HepG2 (cell line): ENCODE data around the gene PDE9A. TPM values are rescaled to one million over a fixed set of nuclear protein-coding genes. Genes with fewer than 3 reads are reported as not detected.
A peak's percentile ranks its signal among the peaks of the same experiment; 100 is the strongest.

Experiments used
- ATF7-NPFF ChIP-seq: sonication (generic); formaldehyde crosslinking; IDR thresholded peaks from 2 replicates; pipeline ENCODE4 v1.8.1; 2023; ENCODE audit warnings: mild to moderate bottlenecking, low read depth, missing genetic modification reagents, moderate library complexity
- FIP1L1 ChIP-seq: fragments of 200-400 bp; formaldehyde crosslinking; IDR thresholded peaks from 2 replicates; pipeline ENCODE4 v1.6.1; 2018; ENCODE audit warnings: low read depth, mild to moderate bottlenecking, low read length, moderate library complexity, borderline replicate concordance; ENCODE audit not compliant: insufficient read depth
- FOXO1 ChIP-seq: sonication (generic); formaldehyde crosslinking; IDR thresholded peaks from 2 replicates; pipeline ENCODE4 v1.4.0; 2020; ENCODE audit warnings: missing genetic modification reagents
- GFI1 ChIP-seq: sonication (generic); formaldehyde crosslinking; IDR thresholded peaks from 2 replicates; pipeline ENCODE4 v1.5.0; 2020; ENCODE audit warnings: missing genetic modification reagents, mild to moderate bottlenecking, borderline replicate concordance
- GPBP1L1 ChIP-seq: sonication (generic); formaldehyde crosslinking; IDR thresholded peaks from 2 replicates; pipeline ENCODE4 v1.5.0; 2020; ENCODE audit warnings: mild to moderate bottlenecking, missing genetic modification reagents
- HDAC1 ChIP-seq: sonication (generic); formaldehyde crosslinking; IDR thresholded peaks from 2 replicates; pipeline ENCODE4 v1.5.1; 2020; ENCODE audit warnings: mild to moderate bottlenecking, missing genetic modification reagents
- MEIS1 ChIP-seq: sonication (generic); formaldehyde crosslinking; IDR thresholded peaks from 2 replicates; pipeline ENCODE4 v1.9.0; 2021; ENCODE audit warnings: mild to moderate bottlenecking, missing genetic modification reagents, moderate library complexity, borderline replicate concordance
- NKX3-1 ChIP-seq: sonication (generic); formaldehyde crosslinking; IDR thresholded peaks from 2 replicates; pipeline ENCODE4 v1.5.0; 2020; ENCODE audit warnings: missing genetic modification reagents
- POLR2AphosphoS2 ChIP-seq: IDR thresholded peaks from 2 replicates; pipeline ENCODE4 v1.6.1; 2011; ENCODE audit warnings: low read depth, low read length, improper control_type of control experiment
- RFX3 ChIP-seq: IDR thresholded peaks from 2 replicates; pipeline ENCODE4 v1.6.1; 2016; ENCODE audit warnings: missing biosample characterization, missing genetic modification reagents
- SAP130 ChIP-seq: IDR thresholded peaks from 2 replicates; pipeline ENCODE4 v1.6.1; 2016; ENCODE audit warnings: low read depth
- SNAPC4 ChIP-seq: sonication (generic); formaldehyde crosslinking; IDR thresholded peaks from 2 replicates; pipeline ENCODE4 v1.4.0; 2020; ENCODE audit warnings: mild to moderate bottlenecking, missing genetic modification reagents
- SP1 ChIP-seq, 2 experiments: fragments of 450-650 bp in 1 of 2; sonication (generic) in 1 of 2; formaldehyde crosslinking in 1 of 2; IDR thresholded peaks; 2 replicates each; pipeline versions ENCODE4 v1.4.0 to v1.6.1; 2016 to 2020; ENCODE audit warnings: missing genetic modification reagents in 1 of 2
- TCF7 ChIP-seq: sonication (generic); IDR thresholded peaks from 2 replicates; pipeline ENCODE4 v1.6.1; 2016; ENCODE audit warnings: antibody characterized with exemption, low read depth
- TEAD3 ChIP-seq: optimal IDR thresholded peaks from 2 replicates; pipeline ENCODE3; 2016; ENCODE audit warnings: borderline replicate concordance
- ZBED4 ChIP-seq: sonication (generic); formaldehyde crosslinking; IDR thresholded peaks from 2 replicates; pipeline ENCODE4 v1.4.0; 2020; ENCODE audit warnings: missing genetic modification reagents, borderline replicate concordance
- ZNF275 ChIP-seq: sonication (generic); formaldehyde crosslinking; IDR thresholded peaks from 2 replicates; pipeline ENCODE4 v1.8.0; 2022; ENCODE audit warnings: missing genetic modification reagents, mild to moderate bottlenecking, inconsistent platforms, borderline replicate concordance
- ZNF354B ChIP-seq: sonication (generic); formaldehyde crosslinking; IDR thresholded peaks from 2 replicates; pipeline ENCODE4 v1.8.0; 2022; ENCODE audit warnings: mild to moderate bottlenecking, missing genetic modification reagents
- ZNF558 ChIP-seq: sonication (generic); formaldehyde crosslinking; IDR thresholded peaks from 2 replicates; pipeline ENCODE4 v1.9.0; 2022; ENCODE audit warnings: mild to moderate bottlenecking, missing genetic modification reagents, borderline replicate concordance
- polyA plus RNA-seq, 8 experiments: library from polyadenylated mRNA; depleted of rRNA in 3 of 8; stranded (reverse) in 7 of 8; unstranded in 1 of 8; fragments of >200 nt; fragmentation: Illumina TruSeq in 4 of 8; extraction: Trizol in 4 of 8; gene quantifications; 2 replicates each; pipeline versions ENCODE4 v1.2.1 to v1.2.3, GENCODE V29; 2011 to 2016; ENCODE audit warnings: low read depth in 4 of 8, missing spikeins in 1 of 8, mixed read lengths in 1 of 8; ENCODE audit not compliant: insufficient read depth in 1 of 8
- total RNA-seq, 5 experiments: library from RNA; depleted of rRNA; stranded (reverse); fragments of >200 nt; fragmentation: Illumina TruSeq; extraction: Trizol; gene quantifications; 2 replicates each; pipeline ENCODE4 v1.2.3, GENCODE V29; 2016; ENCODE audit warnings: low read depth in 1 of 5

PDE9A gene
- total and polyA plus RNA-seq, 2 of the 13 experiments (the other 11 are each of a cell fraction or from before 2014, with no cell fraction given): 4.6 to 19.7 TPM

- no peak for TF ChIP-seq ZNF354B (CRISPR knock-in tag)
- TF ChIP-seq ZBED4: no peak
- TF ChIP-seq FIP1L1: no peak
- TF ChIP-seq ZNF275 (CRISPR knock-in tag): no peak
- TF ChIP-seq FOXO1 (CRISPR knock-in tag): no peak
- TF ChIP-seq TEAD3 (CRISPR knock-in tag): peak; percentile 95
- TF ChIP-seq POLR2AphosphoS2: no peak
- TF ChIP-seq GPBP1L1 (CRISPR knock-in tag): no peak
- TF ChIP-seq TCF7: 0 out of 2 replicates have a peak, but pooled peaks have one; percentile 25
- no peak for TF ChIP-seq SNAPC4 (CRISPR knock-in tag)
- TF ChIP-seq MEIS1 (CRISPR knock-in tag): 0 out of 2 replicates have a peak, but pooled peaks have one; percentile 16
- no peak for TF ChIP-seq ZNF558 (CRISPR knock-in tag)
- TF ChIP-seq RFX3 (CRISPR knock-in tag): no peak
- TF ChIP-seq NKX3-1 (CRISPR knock-in tag): no peak
- TF ChIP-seq SAP130 (CRISPR knock-in tag): peak; percentile 56
- TF ChIP-seq HDAC1: no peak
- TF ChIP-seq SP1 (IDR thresholded peaks at IDR 0.05): no peak
- no peak for TF ChIP-seq SP1 (CRISPR knock-in tag; IDR thresholded peaks at IDR 0.05)
- no peak; the same call in 1 of the 2 replicates for TF ChIP-seq GFI1
- TF ChIP-seq ATF7-NPFF (CRISPR knock-in tag): no peak
These were observed 79.7 kb downstream of the PDE9A start (continued) for GRCh38 chr21:42733037-42733627.
